HG03432 (cell line): Measurements from ENCODE around the gene RAPGEF2.
"Not testable (repeated sequence)": the region's sequence is repeated elsewhere in the genome, so short reads cannot be mapped to it uniquely, and the experiment has no call there.

Experiments used
- ATAC-seq: cut with Tn5 transposase; IDR thresholded peaks from one replicate; pipeline ENCODE4 v1.9.1; 2021; ENCODE audit warnings: mild to moderate bottlenecking, moderate library complexity; ENCODE audit not compliant: unreplicated experiment

The RAPGEF2 gene

DNA sequence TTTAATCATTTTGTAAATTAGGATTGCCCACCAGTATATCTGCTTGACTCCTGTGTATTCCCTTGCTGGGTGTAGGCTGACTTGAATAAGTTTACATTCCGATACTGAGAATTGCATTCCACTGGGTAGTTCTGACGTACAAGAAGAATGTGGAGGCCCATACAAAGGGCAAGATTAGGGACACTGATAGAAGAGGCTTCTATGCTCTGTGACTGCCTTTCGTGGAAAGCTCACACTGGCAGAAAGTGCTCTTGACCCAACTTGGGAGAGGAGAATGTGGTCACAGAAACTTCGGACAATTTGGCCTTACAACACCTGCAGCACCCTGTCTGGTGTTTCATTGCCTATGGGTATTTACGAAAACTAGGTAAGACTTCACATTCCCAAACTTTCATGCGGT, 126.3 kb downstream of the RAPGEF2 start:
- ATAC-seq = no peak

GRCh38 chr4:159232465-159233106, 129.7 kb downstream of the RAPGEF2 start:
- peak; percentile 67 for ATAC-seq

- ATAC-seq = no peak
These were observed 133.0 kb downstream of the RAPGEF2 start for GRCh38 chr4:159235779-159236368.

DNA sequence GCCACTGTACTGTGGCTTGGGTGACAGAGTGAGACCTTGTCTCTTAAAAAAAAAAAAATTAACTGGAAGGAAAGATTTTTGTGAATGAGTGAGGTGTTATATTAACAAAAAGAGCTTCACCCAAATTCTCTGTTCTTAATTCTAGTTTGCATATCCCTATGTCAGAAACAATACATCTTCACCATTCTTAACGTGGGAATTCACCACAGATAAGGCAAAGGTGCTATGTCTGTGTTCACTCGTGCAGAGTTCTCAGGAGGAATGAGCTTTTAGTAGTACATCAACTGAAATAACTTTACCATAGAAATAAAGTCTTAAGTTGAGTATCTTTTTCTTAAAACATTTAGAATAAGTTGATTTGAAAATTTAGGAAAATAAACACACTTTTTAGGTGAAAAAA, 135.1 kb downstream of the RAPGEF2 start:
- no peak for ATAC-seq

DNA sequence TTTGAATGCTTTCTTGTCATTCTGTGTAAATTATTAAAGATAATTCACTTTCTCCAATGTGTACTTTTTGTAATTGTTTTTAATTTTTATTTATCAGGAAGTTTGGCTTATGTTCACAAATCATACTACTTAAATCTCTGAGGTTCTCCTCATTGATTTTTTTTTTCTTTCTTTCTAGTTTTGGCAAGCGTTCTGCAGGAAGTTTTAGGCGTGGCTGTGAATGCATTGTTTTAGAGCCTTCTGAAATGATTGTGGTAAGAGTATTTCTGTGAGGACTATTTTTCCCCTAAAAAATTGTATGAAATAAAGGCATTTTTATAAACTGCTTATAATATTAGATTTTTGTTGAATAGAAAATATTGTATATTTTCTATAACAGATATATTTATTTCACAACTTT, 135.8 kb downstream of the RAPGEF2 start:
- ATAC-seq = no peak

DNA sequence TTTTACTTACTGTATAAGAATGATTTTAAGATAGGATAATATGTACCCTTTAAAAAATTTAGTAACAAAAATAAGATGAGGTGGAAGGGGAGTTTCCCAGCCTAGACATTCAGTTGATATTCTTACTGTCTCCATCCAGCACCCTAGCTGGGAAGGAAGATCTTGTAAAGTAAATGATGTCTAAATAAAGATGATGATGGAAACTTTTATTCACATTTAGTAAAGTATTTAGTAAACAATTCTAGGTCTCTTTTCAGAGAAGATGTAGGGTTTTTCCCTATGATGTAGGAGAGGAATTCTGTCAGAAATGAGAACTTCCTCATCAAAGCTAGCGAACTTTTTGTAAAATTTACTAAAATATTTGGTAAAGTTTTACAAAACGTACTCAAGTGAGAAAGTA, 136.8 kb downstream of the RAPGEF2 start:
- ATAC-seq = peak; percentile 44

GRCh38 chr4:159240046-159240445, 137.2 kb downstream of the RAPGEF2 start:
- peak; percentile 10 for ATAC-seq

DNA sequence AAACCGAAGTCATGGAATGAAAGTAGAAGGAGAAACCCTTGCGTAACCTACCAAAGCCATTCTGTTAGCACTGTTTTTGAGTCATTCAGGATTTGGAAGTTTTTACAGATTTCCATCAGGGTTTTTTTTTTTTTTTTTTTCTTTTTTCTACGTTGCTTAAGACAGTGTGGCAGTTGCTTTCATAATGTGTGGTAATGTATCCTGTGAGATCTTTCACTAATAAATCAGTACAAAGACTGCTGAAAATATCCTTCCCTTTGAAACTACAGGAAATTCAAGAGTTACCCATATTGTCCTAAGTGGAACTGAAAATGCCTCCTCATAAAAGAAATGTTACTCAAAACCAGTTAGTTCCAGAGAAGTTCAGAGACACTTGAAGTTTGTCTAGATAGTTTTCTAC, 137.8 kb downstream of the RAPGEF2 start:
- ATAC-seq = no peak

DNA sequence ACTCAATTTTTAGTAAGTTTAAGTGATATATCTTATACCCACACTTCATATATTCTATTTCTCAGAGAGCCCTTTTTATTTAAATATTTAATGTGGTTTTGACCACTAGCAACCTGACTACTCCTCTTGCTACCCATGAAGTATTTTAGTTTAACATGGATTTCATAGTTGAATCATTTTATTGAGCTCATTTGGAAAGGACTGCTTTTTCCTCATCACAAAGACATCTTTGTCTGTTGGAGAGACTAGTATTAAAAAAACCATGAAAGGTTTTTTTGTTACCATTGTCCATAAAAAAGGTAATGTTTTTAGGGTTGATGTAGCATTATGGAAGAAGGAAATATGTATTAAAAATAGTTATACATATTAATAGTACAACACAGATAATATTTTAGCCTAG, 139.5 kb downstream of the RAPGEF2 start:
- ATAC-seq = no peak

DNA sequence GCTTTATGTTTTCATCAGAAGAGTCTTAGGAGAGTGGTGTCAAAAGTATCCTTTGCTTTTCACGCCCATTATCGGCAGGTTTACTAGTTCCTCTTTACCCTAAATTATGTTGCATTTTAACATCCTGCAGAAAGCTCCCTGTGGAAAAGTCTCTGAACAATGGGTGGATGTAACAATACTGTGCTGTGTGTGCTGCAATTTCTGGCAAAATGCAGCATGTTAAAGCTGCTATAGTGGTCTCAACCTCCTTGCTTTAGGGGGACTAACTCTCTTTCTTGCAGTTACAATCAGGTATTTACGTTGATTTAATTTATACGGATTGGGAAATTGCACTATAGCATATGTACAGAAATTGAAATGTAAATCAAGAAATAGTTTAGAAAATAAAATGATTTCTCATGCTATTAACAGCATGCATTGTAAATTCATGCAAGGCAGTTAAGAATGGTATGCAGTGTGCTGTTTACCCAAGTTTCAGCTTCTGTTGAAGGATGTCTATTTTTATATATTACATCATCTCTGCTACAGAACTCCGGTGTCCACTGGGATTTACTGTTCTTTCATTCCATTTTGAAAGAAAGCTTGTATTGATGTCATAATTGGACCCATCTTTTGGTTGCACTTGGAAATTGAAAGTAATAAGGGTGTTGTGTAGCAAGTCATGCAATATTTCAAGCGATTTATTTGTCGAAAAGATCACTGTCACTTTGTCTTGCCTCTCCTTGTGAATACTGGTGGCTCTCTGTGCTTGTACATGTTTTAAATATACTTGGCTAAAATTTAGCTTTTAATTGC, 145.7 kb downstream of the RAPGEF2 start:
- ATAC-seq = no peak

DNA sequence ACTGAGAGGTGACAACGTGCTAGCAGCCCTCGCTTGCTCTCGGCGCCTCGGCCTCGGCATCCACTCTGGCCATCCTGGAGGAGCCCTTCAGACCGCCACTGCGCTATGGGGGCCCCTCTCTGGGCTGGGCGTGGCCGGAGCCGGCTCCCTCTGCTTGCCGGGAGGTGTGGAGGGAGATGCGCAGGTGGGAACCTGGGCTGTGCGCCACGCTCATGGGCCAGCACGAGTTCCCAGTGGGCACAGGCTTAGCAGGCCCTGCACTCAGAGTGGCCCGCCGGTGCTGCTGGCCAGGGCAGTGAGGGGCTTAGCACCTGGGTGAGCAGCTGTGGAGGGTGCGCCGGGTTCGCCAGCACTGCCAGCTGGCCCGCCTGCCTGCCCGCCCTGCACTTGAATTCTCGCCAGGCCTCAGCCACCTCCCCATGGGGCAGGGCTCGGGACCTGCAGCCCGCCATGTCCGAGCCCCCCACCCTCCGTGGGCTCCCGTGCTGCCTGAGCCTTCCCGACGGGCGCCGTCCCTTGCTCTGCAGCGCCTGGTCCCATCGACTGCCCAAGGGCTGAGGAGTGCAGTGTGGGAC, 148.0 kb downstream of the RAPGEF2 start:
- ATAC-seq = no peak

DNA sequence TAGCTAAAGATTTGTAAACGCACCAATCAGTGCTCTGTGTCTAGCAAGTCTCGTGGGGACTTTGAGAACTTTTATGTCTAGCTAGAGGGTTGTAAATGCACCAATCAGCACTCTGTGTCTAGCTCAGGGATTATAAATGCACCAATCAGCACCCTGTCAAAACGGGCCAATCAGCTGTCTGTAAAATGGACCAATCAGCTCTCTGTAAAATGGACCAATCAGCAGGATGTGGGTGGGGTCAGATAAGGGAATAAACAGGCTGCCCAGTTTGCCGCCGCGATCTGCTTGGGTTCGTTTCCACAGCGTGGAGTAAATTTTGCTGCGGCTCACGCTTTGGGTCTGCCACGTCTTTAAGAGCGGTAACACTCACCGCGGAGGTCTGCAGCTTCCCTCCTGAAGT, 148.7 kb downstream of the RAPGEF2 start:
- ATAC-seq = not testable (repeated sequence)

DNA sequence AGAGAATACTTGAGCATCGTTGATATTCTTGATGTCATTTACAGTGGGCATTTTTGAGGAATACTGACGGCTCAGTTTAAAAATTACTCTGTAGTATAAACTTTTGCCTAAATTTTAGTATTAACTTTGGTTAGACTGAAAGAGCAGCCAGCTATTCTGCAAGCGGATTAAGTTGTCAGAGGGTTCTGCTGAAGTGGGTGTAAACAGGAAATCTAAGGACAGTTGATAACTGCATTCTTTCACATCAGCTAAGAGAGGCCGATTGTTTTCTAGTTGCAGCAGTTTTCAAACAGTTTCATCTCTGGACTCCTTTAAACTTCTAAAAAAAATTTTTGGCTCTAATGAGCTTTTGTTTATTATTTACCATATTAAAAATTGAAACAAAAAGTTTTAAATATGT, 149.6 kb downstream of the RAPGEF2 start:
- no peak for ATAC-seq

- ATAC-seq = no peak
These were observed 153.2 kb downstream of the RAPGEF2 start for GRCh38 chr4:159256037-159256436.

DNA sequence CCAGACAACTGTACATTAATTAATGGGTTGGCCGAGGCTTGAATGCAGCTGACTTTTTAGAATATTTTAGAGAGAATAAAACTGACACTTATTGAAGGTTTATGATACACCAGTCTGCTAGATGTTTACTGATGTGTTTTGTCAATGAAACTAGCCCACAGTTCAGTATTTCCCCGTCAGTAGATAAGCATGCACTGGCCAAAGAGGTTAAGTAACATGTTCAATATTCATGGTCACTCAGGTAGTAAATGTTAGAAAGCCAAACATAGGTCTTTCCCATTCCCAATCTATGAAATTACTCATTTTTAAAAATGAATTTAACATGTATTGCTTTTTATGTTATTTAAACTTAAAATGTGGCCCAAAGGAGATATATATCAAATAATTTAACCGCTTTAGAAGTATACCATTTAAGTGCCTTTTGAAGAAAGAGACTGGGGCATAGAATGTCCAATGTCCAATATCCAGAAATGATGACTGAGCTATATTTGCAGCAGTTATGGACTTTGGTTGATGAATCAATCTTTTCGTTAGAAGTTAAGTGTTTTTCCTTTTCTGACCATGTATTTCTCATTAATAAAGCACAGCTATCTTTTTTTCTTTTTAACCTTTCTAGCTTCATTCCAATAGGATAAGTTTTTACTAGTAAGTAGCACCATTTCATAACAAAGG, 156.1 kb downstream of the RAPGEF2 start:
- ATAC-seq = no peak

DNA sequence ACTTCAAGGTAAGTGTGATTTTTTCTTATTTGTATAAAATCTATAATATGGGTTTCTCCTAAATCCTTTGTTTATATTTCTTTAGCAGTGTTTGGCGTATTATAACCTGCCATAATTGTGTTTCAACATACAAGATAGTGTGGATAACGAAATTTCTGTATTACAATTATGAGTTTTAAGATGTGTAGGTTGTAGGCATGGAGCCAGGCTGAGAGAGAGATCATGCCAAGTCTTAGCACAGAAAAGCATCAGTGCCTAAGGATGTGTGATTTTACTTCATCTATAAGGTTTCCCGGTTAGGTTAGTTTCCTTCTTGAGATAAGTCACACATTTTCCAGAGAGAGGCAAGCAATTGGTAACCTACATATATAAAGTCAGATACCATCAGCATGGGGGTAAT, 161.2 kb downstream of the RAPGEF2 start:
- no peak for ATAC-seq

DNA sequence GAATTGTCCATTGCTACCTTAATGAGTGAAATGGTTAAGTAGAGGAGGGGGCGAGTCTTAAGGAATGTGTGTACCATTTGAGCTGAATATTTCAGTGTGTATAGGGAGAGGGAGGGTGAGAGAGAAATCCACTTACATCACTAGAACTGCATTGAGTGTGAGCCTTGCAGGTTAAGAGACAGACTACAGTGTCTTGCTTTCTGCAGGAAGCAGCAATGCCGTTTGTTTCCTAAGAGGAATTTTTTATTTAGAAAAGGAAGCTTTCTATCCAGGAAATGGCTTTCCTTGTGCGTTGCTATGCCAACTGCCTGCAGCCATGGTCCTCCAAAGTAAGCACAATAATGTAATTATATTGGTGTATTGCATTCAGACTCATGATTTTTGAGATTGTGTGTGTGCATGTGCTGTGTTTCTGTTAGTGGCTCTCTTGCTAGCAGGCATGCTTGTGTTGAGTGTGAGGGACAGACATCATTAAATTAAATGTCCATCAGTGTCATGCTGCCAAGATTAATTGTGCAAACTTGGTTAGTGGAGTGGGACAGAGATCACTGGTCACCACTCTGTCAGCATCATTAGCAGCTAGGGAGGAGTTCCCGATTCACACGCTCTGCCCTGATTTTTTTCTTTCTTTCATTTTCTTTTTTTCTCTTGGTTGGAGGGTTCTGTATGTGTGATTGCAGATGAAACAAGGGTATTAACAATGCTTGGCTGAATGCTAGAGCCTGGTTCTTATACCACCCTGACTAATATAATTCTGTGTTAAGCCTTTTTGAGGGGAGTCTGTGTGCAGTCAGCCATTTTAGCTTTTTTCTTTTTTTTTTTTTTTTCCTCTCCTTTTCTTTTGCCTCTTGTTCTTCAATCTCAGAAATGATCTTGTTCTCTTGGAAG, 164.3 kb downstream of the RAPGEF2 start:
- peak; percentile 52 for ATAC-seq

- ATAC-seq = no peak
These were observed 165.0 kb downstream of the RAPGEF2 start for GRCh38 chr4:159267869-159268285.

DNA sequence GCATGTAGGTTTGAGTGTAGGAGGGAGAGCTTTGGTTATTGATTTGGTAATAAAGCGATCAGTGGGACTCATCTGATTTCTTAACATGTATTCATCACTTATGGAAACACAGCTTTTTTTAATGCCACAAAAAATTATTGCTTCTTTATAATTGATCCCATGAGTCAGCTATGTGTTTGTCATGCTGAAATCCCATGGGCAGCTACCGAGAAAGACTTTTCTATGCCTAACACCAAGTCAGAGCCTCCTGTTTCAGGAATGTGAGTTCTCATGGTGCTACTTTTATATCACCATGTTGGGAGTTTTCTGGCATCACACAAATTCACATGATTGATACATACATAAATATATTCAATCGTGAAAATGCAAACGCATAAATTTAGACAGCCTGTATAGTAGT, 165.7 kb downstream of the RAPGEF2 start:
- no peak for ATAC-seq

GRCh38 chr4:159269116-159269515, 166.2 kb downstream of the RAPGEF2 start:
- ATAC-seq = no peak
